Keratinocyte (primary cell): ENCODE data around the gene ZNF184. TPM values are rescaled to one million over a fixed set of nuclear protein-coding genes. Genes with fewer than 3 reads are reported as not detected.

Experiments
- DNase-seq: peaks from one replicate; pipeline ENCODE4 v3.0.0-alpha.2; 2011; ENCODE audit warnings: low read depth, missing footprints, low spot score
- FAIRE-seq: peaks from 2 replicates; lab custom pipeline; 2011; peaks lifted over from hg19 to GRCh38; lab: Jason Lieb, UNC
- H2AFZ ChIP-seq: 2 replicates; pipeline ENCODE4 v1.6.0; 2012; ENCODE audit warnings: low read length, control low read depth, inconsistent platforms; ENCODE audit not compliant: control insufficient read depth
- H3K27ac ChIP-seq: 2 replicates; pipeline ENCODE4 v1.5.1; 2011; ENCODE audit warnings: low read length; ENCODE audit not compliant: control insufficient read depth, insufficient read depth
- H3K27me3 ChIP-seq: 3 replicates; pipeline ENCODE4 v1.6.0; 2011; ENCODE audit warnings: low read length; ENCODE audit not compliant: control insufficient read depth, insufficient read depth; ENCODE audit errors: extremely low read depth
- H3K36me3 ChIP-seq, 2 experiments: 2 replicates in 1 of 2; 3 replicates in 1 of 2; pipeline ENCODE4 v1.5.1; 2011; ENCODE audit warnings: low read length in 2 of 2, mild to moderate bottlenecking in 1 of 2; ENCODE audit not compliant: control insufficient read depth in 2 of 2, insufficient read depth in 2 of 2; ENCODE audit errors: extremely low read depth in 1 of 2
- H3K4me1 ChIP-seq: 3 replicates; pipeline ENCODE4 v1.5.1; 2011; ENCODE audit warnings: low read length; ENCODE audit not compliant: control insufficient read depth, insufficient read depth; ENCODE audit errors: extremely low read depth
- H3K4me2 ChIP-seq: 3 replicates; pipeline ENCODE4 v1.6.0; 2011; ENCODE audit warnings: low read depth, low read length; ENCODE audit not compliant: control insufficient read depth, insufficient read depth; ENCODE audit errors: extremely low read depth
- H3K4me3 ChIP-seq, 3 experiments: fragments of 200-600 bp in 1 of 3; sonication (generic) in 1 of 3; 2 replicates in 2 of 3; 3 replicates in 1 of 3; pipeline ENCODE4 v1.5.1; 2011 to 2016; ENCODE audit warnings: low read length in 3 of 3, mild to moderate bottlenecking in 3 of 3, control low read depth in 2 of 3, inconsistent platforms in 1 of 3, low read depth in 1 of 3, mixed read lengths in 1 of 3, mixed run types in 1 of 3, moderate library complexity in 1 of 3; ENCODE audit not compliant: control insufficient read depth in 2 of 3, insufficient read depth in 2 of 3; ENCODE audit errors: extremely low read depth in 1 of 3
- H3K79me2 ChIP-seq: 2 replicates; pipeline ENCODE4 v1.6.0; 2012; ENCODE audit warnings: low read length; ENCODE audit not compliant: control insufficient read depth, insufficient read depth
- H3K9ac ChIP-seq: 3 replicates; pipeline ENCODE4 v1.6.0; 2011; ENCODE audit warnings: low read length; ENCODE audit not compliant: control insufficient read depth, insufficient read depth; ENCODE audit errors: extremely low read depth
- H3K9me1 ChIP-seq: 3 replicates; pipeline ENCODE4 v1.6.0; 2011; ENCODE audit warnings: low read length; ENCODE audit not compliant: control insufficient read depth, insufficient read depth; ENCODE audit errors: extremely low read depth
- H3K9me3 ChIP-seq: 2 replicates; pipeline ENCODE4 v1.5.1; 2012; ENCODE audit warnings: low read depth, low read length; ENCODE audit not compliant: control insufficient read depth
- H4K20me1 ChIP-seq: 3 replicates; pipeline ENCODE4 v1.6.0; 2011; ENCODE audit warnings: low read length; ENCODE audit not compliant: control insufficient read depth, insufficient read depth; ENCODE audit errors: extremely low read depth
- EZH2 ChIP-seq: IDR thresholded peaks from one replicate; pipeline ENCODE4 v1.6.1; 2012; ENCODE audit warnings: inconsistent platforms, mild to moderate bottlenecking, low read length, moderate library complexity
- dilution Hi-C: fragments of 300-500 bp; cut with MboI; formaldehyde crosslinking; loops from one replicate; pipeline ENCODE4 v1.7.0; 2020; ENCODE audit warnings: low sequenced_read_pairs; ENCODE audit not compliant: extremely low pct_ligation_motif_present
- polyA plus RNA-seq, 5 experiments: library from polyadenylated mRNA; depleted of rRNA in 3 of 5; stranded (reverse) in 3 of 5; stranded (forward) in 1 of 5; unstranded in 1 of 5; fragments of >200 nt; gene quantifications; 1 replicate in 1 of 5; 2 replicates in 3 of 5; 3 replicates in 1 of 5; pipeline versions ENCODE4 v1.2.1 to v1.2.3, GENCODE V29; 2011 to 2012; ENCODE audit warnings: missing spikeins in 2 of 5, low read depth in 1 of 5, low replicate concordance in 1 of 5
- small RNA-seq, 3 experiments: library from RNA; depleted of rRNA; stranded (forward); fragments of <200 nt; gene quantifications; one replicate each; pipeline ENCODE3, GENCODE V24; 2012; ENCODE audit warnings: low read depth in 3 of 3, low replicate concordance in 1 of 3; ENCODE audit not compliant: insufficient read length in 3 of 3
- TF ChIP-seq, protein P1 (sequence below), 3 experiments: IDR thresholded peaks in 1 of 3; conservative IDR thresholded peaks in 1 of 3; optimal IDR thresholded peaks in 1 of 3; 2 replicates in 2 of 3; 3 replicates in 1 of 3; pipeline versions ENCODE3 to v1.5.1; 2011; ENCODE audit warnings: low read length in 3 of 3, mild to moderate bottlenecking in 3 of 3, moderate library complexity in 2 of 3, control low read depth in 1 of 3, inconsistent platforms in 1 of 3; ENCODE audit not compliant: insufficient read depth in 2 of 3; ENCODE audit errors: extremely low read depth in 1 of 3

Gene ZNF184
- polyA plus RNA-seq, 1 donor (not counting 4 experiments of a cell fraction or from before 2014, with no cell fraction given) = 4.3 TPM

DNA sequence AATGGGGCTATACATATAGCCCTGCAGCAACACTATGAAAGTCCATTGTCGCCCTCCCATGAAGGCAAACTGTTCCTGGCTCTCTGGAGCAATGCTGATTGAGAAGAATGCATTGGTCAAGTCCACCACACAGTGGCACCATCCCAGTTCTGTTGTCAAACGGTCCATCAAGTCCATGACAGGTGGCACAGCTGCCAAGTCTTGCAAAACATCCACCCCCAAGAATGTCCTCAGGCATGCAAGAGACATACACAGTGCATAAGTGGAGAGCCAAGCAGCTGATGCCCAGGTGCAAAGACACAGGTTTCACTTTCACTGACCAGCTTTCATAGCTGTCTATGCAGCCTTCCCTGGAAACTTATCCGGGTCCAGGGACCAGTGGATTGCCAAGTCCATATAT lies 66.8 kb downstream of the ZNF184 start:
- H2AFZ ChIP-seq = no peak overlapping the region
- H3K4me2 ChIP-seq = no peak overlapping the region
- dilution Hi-C loops = no loop called here
- no peaks in the 10 kb centered on the region for H3K79me2 ChIP-seq
- H3K4me3 ChIP-seq = no peak overlapping the region
- H4K20me1 ChIP-seq = no peaks in the 10 kb centered on the region
- H3K9me3 ChIP-seq = peaks cover 7% of the 10 kb centered on the region
- H3K9me1 ChIP-seq = no peaks in the 10 kb centered on the region
- no peak overlapping the region for H3K9ac ChIP-seq
- TF ChIP-seq, protein P1, sequence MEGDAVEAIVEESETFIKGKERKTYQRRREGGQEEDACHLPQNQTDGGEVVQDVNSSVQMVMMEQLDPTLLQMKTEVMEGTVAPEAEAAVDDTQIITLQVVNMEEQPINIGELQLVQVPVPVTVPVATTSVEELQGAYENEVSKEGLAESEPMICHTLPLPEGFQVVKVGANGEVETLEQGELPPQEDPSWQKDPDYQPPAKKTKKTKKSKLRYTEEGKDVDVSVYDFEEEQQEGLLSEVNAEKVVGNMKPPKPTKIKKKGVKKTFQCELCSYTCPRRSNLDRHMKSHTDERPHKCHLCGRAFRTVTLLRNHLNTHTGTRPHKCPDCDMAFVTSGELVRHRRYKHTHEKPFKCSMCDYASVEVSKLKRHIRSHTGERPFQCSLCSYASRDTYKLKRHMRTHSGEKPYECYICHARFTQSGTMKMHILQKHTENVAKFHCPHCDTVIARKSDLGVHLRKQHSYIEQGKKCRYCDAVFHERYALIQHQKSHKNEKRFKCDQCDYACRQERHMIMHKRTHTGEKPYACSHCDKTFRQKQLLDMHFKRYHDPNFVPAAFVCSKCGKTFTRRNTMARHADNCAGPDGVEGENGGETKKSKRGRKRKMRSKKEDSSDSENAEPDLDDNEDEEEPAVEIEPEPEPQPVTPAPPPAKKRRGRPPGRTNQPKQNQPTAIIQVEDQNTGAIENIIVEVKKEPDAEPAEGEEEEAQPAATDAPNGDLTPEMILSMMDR (optimal IDR thresholded peaks at IDR 0.05 in 1 of 3, IDR thresholded peaks at IDR 0.05 in 1 of 3, conservative IDR thresholded peaks at IDR 0.05 in 1 of 3; ENCODE audit: extremely low read depth in 1 of 3, insufficient read depth in 2 of 3, low read length in 3 of 3) = no peak
- TF ChIP-seq EZH2 = no peak
- H3K27ac ChIP-seq = no peak overlapping the region
- no peaks in the 10 kb centered on the region for H3K4me1 ChIP-seq
- H3K36me3 ChIP-seq = no peaks in the 10 kb centered on the region
- no peak for FAIRE-seq
- DNase-seq = no peak
- H3K27me3 ChIP-seq = no peaks in the 10 kb centered on the region

- DNase-seq (no peak), FAIRE-seq (no peak)
- TF ChIP-seq, protein P1 (optimal IDR thresholded peaks at IDR 0.05 in 1 of 3, IDR thresholded peaks at IDR 0.05 in 1 of 3, conservative IDR thresholded peaks at IDR 0.05 in 1 of 3; ENCODE audit: extremely low read depth in 1 of 3, insufficient read depth in 2 of 3, low read length in 3 of 3) = no peak
- no peak for TF ChIP-seq EZH2
- dilution Hi-C loops = no loop called here
- no peaks in the 10 kb centered on the region for H4K20me1 ChIP-seq
- no peaks in the 10 kb centered on the region for H3K79me2 ChIP-seq
- H3K4me2 ChIP-seq = no peak overlapping the region
- no peaks in the 10 kb centered on the region for H3K4me1 ChIP-seq
- H3K9me1 ChIP-seq = no peaks in the 10 kb centered on the region
- H3K9me3 ChIP-seq = peaks cover 12% of the 10 kb centered on the region
- H3K9ac ChIP-seq = no peak overlapping the region
- peaks cover 0 to 7% of the 10 kb centered on the region in 2 experiments for H3K36me3 ChIP-seq
- no peak overlapping the region for H3K27ac ChIP-seq
- H3K4me3 ChIP-seq = no peak overlapping the region
- no peak overlapping the region for H2AFZ ChIP-seq
- no peaks in the 10 kb centered on the region for H3K27me3 ChIP-seq
Observed at GRCh38 chr6:27400877-27401642, 71.8 kb downstream of the ZNF184 start.

Small RNA genes within 50 kb of the gene (small RNA-seq; reads per million reads assigned to genes)
- gene AL021918.1 (0 reads per million in 3 experiments), gene AL021918.2 (0 reads per million in 3 experiments), gene MCFD2P1 (0 reads per million in 3 experiments)

Other genes with a start within 250 kb of the ZNF184 start
- 7.5 to 8.9 TPM (median 8.7 TPM) in 3 replicates for gene PRSS16, start 225.4 kb downstream of the ZNF184 start, polyA plus RNA-seq
- 0.01 TPM in 1 of 3 replicates, not detected in the others for gene POM121L2, start 160.8 kb downstream of the ZNF184 start, polyA plus RNA-seq
- gene ZNF391, start 84.3 kb downstream of the ZNF184 start, polyA plus RNA-seq = 3.0 to 4.5 TPM (median 3.7 TPM) in 3 replicates